ENCODE results near the gene CTNNA3.

CTNNA3 gene

DNA sequence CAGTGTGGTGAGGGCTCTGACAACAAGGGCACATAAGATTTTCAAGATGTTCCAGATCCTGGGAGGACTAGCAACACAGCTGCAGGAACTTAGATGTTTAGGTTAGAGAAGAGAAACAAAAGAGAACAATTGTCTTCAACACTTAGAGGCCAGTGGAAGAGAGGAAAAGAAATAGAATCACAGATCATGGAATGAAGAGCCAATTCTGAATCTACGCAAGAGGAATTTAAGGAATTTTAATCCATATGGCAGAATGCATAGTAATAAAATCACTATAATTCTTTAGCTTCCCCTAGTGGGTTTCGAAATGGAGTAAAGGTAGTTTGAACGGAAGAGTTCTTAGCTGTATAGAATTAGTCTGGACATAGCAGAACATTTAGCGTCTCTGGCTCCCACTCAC is 884.8 kb downstream of the CTNNA3 start:
- no peak for DNase-seq (ENCODE audit: low read depth)

DNA sequence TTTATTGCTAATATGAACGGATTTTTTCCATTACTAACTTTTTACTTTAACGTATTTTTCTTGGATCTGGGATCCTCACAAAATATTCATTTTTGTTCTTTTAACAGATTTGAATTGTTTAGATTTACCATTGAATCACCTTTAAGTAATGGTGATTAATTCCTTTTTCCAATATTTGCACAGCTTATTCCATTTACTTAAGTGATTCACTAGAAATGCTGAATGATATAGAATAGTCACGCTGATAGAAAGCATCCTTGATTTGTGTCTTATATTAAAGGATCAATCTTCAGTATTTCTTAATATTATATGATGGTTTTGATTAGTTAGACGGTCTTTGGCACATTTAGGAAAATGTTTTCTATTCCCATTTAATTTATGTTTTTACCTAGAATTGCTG is 886.6 kb downstream of the CTNNA3 start:
- no peak for DNase-seq (ENCODE audit: low read depth)

- DNase-seq (ENCODE audit: low read depth): no peak
Observed at GRCh38 chr10:66805612-66806011, 890.4 kb downstream of the CTNNA3 start.

DNA sequence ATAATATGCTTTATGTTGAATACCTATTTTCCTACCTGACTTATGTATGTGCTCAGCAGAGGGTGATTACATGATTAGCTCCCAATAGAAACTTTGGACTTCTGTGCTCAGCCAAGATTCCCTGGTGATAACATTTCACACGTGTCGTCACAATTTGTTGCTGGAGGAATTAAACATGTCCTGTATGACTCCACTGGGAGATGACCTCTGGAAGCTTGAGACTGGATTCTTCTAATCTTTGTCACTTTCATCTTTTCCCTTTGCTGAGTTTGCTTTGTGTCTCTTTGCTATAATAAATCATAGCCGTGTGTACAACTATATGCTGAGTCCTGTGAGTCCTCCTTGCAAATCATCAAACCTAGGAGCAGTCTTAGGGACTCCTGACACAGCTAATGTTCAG is 891.0 kb downstream of the CTNNA3 start:
- no peak for DNase-seq (ENCODE audit: low read depth)

GRCh38 chr10:66803174-66803573 is 892.8 kb downstream of the CTNNA3 start:
- DNase-seq (ENCODE audit: low read depth): no peak

DNA sequence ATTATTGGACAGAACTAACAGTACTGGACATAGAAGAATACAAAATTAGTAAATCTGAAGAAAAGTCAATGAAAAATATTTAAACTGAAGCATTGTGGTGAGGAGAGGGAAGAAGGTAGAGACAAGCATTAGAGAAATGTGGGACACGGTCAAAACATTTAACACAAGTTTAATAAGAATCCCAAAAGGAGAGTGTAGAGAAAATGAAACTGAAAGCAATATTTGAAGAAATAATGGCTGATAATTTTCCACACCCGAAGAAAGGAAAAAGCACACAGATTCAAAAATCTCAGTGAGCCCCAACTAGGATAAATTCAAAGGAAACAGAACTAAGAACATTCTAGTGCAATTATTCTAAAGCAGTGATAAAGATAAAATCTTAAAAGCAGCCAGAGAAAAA is 896.5 kb downstream of the CTNNA3 start:
- no peak for DNase-seq (ENCODE audit: low read depth)

DNA sequence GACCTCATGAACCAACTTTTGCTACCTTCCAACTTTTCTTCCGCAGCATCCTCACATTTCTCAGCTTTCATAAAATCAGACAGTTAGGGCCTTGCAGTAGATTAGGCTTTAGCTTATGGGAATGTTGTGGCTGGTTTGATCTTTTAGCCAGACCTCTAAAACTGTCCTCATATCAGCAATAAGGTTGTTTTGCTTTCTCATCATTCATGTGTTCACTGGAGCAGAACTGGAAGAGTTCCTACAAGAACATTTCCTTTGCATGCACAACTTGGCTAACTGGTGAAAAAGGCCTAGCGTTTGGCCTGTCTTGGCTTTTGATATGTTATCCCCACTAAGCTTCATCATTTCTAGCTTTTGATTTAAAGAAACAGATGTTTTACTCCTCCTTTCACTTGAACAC is 900.1 kb downstream of the CTNNA3 start:
- DNase-seq (ENCODE audit: low read depth): no peak

- DNase-seq (ENCODE audit: low read depth): no peak
Observed at GRCh38 chr10:66792441-66792840, 903.6 kb downstream of the CTNNA3 start.

DNA sequence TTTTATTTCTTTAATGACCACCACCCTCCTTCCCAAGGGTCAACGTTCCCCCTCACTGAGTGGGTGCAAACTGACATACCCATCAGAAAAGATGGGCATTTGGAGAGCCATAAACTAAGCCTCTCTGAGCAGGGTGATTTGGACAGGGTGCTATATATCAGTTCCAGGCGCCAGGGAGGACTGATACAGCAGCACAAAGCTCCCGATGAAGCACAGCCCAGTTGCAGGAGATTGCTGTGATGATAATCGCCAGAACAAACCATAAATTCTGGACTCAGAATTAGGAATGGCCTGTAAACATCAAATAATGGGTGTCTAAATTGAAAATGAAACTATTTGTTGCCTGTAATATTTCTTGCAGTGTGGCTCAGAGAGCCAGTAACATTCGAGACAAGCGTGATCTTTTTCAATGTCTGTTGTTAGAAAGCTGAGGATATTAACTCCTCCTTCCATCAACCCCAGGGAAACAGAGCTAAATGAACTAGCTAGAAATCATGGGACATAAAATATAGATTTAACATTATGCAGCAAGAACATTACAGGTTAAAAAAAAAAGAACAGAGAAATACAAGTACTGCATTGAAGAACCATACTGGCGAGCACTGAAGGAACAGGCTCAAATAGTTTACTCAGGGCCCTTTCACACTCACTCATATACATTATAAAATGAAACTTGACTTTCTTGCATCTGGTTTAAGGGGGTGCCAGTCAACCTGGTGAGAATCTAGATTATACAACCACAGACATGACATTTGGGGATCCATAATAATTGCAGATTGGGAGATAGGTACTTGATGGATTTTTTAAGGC is 907.6 kb downstream of the CTNNA3 start:
- peak; percentile 29 for DNase-seq (ENCODE audit: low read depth)

DNA sequence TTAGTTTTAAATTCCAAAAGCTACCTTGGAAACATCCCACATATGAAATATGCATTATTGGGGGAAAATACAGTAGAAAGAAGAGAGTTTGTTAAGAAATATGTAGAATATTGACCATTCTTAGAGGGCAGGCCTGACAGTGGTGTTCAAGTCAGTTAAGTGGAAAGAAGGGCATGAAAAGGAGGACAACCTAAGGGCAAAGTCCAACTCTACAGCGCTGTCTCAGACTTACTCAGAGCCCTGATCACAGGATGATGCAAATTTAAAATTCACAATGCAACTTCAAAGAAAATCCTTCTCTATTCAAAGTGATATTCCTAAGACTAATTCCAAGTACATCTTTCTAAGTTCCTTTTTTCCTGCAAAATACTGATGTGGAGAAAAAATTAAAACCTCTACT is 909.3 kb downstream of the CTNNA3 start:
- DNase-seq (ENCODE audit: low read depth): no peak

GRCh38 chr10:66784770-66785169 is 911.2 kb downstream of the CTNNA3 start:
- peak; percentile 17 for DNase-seq (ENCODE audit: low read depth)

- DNase-seq (ENCODE audit: low read depth): peak; percentile 33
Observed at GRCh38 chr10:66783316-66783715, 912.7 kb downstream of the CTNNA3 start.

DNA sequence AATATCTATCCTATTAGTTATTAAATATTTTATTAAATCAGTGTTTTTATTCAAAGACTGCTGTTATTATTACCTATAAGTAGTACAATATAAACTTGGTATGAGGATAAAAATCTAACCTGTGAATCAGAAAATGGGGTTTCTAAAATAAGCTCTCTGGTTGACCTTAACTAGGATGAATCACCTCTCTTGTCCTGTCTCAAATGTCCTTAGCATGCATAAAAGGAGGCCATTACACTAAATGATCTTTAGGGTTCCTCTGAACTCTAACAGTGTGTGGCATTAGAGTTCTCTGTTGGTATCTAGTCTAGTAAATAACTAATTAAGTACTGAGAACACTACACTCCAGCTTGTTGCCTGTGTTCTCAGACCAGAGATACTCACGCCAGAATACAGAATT is 913.2 kb downstream of the CTNNA3 start:
- DNase-seq (ENCODE audit: low read depth): no peak

DNA sequence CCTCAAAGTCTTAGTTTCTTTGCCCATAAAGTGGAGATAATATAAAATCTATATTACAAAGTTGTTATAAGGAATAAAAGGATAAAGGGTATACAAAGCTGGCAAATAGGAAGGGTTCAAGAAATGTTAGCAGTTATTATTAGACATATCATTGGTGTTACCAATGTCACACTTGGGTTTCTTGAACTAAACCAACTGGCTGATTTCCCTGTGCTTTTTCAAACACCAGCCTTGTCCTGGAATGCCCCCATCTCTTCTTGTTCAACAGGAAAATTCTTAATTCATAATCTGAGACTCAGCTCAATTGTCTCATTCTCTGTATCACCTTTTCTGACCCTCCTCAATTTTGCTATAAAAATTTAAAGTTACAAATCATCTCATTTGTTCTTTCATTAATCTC is 913.9 kb downstream of the CTNNA3 start:
- no peak for DNase-seq (ENCODE audit: low read depth)

DNA sequence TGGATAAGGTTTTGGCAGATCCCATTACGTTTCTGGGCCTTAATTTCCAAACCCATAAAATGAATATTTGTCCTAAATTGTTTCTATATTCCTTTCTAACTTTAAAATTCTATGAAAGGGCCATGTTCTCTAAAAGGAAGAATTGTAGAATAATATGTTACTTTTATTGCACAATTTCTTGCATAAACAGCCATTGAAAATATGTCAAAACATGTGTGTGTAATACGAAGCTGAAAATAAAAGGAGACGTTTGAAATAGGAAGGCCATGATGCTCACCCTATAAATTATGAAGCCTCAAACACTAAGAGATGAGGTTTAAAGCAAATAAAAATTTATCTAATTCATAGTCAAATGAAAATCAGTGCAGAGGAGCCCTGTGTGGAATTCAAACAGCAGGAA is 915.2 kb downstream of the CTNNA3 start:
- peak; percentile 4 for DNase-seq (ENCODE audit: low read depth)

DNA sequence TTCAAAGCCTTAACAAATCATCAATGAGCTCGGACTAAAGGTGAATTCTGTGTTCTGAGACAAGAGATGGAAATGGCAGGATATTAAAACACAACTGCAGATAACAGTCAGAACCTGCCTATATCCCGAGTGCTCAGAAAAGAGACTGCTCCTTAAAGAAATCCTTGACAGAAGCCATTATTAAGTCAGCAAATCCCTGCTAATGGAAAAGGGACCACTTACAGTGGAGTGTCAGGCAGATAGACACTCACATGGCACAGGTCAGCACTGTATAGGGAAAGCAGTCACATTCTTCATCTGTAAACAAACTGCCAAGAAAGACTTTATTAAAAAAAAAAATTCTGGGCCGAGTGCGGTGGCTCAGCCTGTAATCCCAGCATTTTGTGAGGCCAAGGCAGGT is 917.6 kb downstream of the CTNNA3 start:
- no peak for DNase-seq (ENCODE audit: low read depth)

DNA sequence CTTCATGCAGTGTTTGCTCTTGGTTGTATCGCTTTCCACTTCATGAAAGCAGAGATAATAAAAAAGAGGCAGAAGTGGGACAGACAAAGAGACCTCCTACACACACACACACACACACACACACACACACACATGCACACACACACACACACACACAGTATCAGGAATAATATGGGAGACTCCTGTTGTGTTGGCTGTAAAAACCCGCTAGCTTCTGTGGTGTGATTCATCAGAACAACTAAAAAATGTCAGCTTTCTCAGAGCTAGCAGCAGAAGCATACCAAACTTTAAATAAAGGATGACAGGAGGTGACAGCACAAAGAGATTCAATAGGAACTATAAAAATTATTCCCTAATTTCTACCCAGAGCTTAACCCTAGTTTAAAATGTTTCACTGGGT is 918.3 kb downstream of the CTNNA3 start:
- DNase-seq (ENCODE audit: low read depth): peak; percentile 10

- no peak for DNase-seq (ENCODE audit: low read depth)
Observed at GRCh38 chr10:66773472-66773817, 922.5 kb downstream of the CTNNA3 start.

DNA sequence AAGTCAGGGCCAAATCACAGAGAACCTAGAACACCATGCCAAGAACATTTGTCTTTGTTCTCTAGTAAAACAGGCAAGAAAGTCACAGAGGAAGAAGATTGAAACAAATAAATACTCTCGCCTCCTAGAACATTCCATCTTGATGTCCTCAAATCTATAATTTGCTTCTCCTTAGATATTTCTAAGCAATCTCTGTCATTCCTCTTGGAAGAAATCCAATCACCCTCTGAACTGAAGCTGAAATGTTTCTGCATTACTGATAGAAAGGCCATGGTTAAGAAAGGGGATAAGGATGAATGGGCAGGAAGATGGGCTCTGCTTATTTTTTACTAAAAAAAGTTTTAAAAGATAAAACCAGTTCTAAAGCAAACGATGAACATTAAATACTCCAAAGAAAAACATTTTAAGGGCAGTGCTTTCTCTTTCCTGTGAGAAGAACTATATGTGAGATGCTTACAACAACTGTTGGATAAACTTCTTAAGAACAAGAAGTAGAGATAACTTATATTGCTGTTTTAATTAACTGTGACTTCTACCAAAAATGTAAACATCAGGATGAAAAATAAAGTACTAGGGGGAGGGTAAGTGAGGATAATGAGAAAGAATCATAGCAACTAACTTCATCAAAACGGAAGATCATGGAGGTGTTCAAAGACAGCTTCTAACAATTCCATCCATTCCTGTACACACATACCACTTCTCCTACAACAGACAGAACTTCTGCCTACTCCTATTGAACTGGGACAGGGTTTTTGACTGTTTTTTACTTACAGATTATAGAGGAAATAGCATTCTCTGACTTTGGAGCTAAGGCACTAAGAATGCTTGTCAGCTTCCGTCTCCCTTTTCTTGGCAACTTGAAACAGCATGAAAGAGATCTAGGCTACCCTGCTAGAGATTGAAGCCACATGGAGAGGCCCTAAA is 923.2 kb downstream of the CTNNA3 start:
- no peak for DNase-seq (ENCODE audit: low read depth)

DNA sequence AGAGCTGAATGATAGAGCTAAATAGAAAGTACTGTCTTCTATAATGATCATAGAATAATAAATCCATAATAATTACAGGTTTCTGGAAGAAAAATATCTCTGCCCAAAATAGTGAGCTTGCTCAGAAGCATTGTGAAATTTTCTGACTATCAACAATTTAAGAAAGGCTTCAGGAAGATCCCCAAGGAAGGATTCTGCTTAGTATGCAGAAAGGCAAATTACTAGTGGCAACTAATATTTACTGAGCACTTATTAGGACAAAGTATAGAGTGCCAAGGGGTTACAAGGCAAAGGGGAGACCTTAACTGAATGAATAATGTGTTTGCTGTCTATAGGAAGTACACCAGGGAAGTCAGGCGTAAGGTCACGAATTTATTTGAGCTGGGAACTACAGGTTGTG is 928.3 kb downstream of the CTNNA3 start:
- DNase-seq (ENCODE audit: low read depth): no peak

- DNase-seq (ENCODE audit: low read depth): peak; percentile 25
Observed at GRCh38 chr10:66762218-66762729, 933.7 kb downstream of the CTNNA3 start.

DNA sequence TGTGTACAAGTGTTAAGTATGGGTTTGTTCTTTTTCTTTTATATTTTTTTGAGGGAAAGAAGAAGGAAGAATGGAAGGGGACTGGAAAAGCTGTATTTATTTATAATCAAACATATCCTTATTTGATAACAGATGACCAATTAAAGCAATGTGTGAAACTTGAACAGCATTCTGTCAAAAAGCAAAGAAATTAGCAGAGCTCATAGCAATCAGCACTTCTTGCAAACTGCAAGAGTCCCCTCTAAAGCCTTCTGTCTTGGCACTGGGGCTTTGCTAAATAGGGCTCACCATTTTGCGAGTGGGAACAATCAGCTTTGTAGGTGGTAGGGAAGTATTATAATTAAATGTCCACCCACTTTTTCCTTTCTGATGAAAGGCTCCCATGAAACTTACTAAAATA is 935.1 kb downstream of the CTNNA3 start:
- no peak for DNase-seq (ENCODE audit: low read depth)

GRCh38 chr10:66755474-66755873 is 940.5 kb downstream of the CTNNA3 start:
- DNase-seq (ENCODE audit: low read depth): no peak

Data from amniotic epithelial cell (primary cell).